K562 (cell line): ENCODE results near the gene CRABP2. TPM values are rescaled to one million over a fixed set of nuclear protein-coding genes. Genes with fewer than 3 reads are reported as not detected.

Source experiments
- CCAR2 ChIP-seq: fragments of 200-400 bp; formaldehyde crosslinking; IDR thresholded peaks from 2 replicates; pipeline ENCODE4 v1.6.1; 2017; ENCODE audit warnings: mild to moderate bottlenecking, low read depth, low read length
- CTBP1 ChIP-seq: fragments of 450-650 bp; IDR thresholded peaks from 2 replicates; pipeline ENCODE4 v1.6.1; 2016; ENCODE audit warnings: borderline replicate concordance
- ESRRA ChIP-seq: fragments of 450-650 bp; IDR thresholded peaks from 2 replicates; pipeline ENCODE4 v1.6.1; 2014; ENCODE audit warnings: low read depth, mild to moderate bottlenecking, moderate library complexity, borderline replicate concordance
- FOSL1 ChIP-seq: fragments of 200-800 bp; sonication (Bioruptor generic); conservative IDR thresholded peaks from 2 replicates; pipeline ENCODE4 v1.6.1; 2016; ENCODE audit warnings: missing genetic modification characterization, missing compliant biosample characterization
- HSF4 ChIP-seq: fragments of 250-450 bp; sonication (Bioruptor Pico); IDR thresholded peaks from 2 replicates; pipeline ENCODE4 v2.1.2; 2022; ENCODE audit warnings: mild to moderate bottlenecking, moderate library complexity, borderline replicate concordance
- MCM5 ChIP-seq: fragments of 450-650 bp; IDR thresholded peaks from 2 replicates; pipeline ENCODE4 v1.6.1; 2016; ENCODE audit warnings: low read depth
- POLR3G ChIP-seq: IDR thresholded peaks from 2 replicates; pipeline ENCODE4 v1.6.1; 2011; ENCODE audit not compliant: insufficient read length, insufficient replicate concordance; ENCODE audit errors: extremely low read depth
- RAD51 ChIP-seq: fragments of 450-650 bp; IDR thresholded peaks from 2 replicates; pipeline ENCODE4 v1.7.1; 2016; ENCODE audit warnings: low read depth, mild to moderate bottlenecking, borderline replicate concordance
- SMC3 ChIP-seq: conservative IDR thresholded peaks from 2 replicates; pipeline ENCODE4 v1.6.1; 2011; ENCODE audit warnings: low read depth, low read length, improper control_type of control experiment; ENCODE audit not compliant: insufficient read depth
- TCF7 ChIP-seq: sonication (generic); IDR thresholded peaks from 2 replicates; pipeline ENCODE4 v1.6.1; 2016; ENCODE audit warnings: antibody characterized with exemption, borderline replicate concordance
- ZNF143 ChIP-seq: sonication (generic); formaldehyde crosslinking; IDR thresholded peaks from 2 replicates; pipeline ENCODE4 v1.9.0; 2022; ENCODE audit warnings: mild to moderate bottlenecking, missing genetic modification reagents
- ZNF184 ChIP-seq: sonication (generic); formaldehyde crosslinking; IDR thresholded peaks from 2 replicates; pipeline ENCODE4 v1.5.0; 2020; ENCODE audit warnings: missing genetic modification reagents
- ZNF282 ChIP-seq: sonication (generic); formaldehyde crosslinking; IDR thresholded peaks from 2 replicates; pipeline ENCODE4 v1.8.1; 2023; ENCODE audit warnings: missing genetic modification reagents
- polyA plus RNA-seq, 8 experiments: library from polyadenylated mRNA; depleted of rRNA in 4 of 8; stranded (reverse) in 5 of 8; unstranded in 3 of 8; fragments of >200 nt; fragmentation: Nextera tagmentation in 2 of 8; fragmentation: Illumina TruSeq in 1 of 8; extraction: Ambion mirVana in 2 of 8; extraction: Trizol in 1 of 8; gene quantifications; 2 replicates each; pipeline versions ENCODE4 v1.2.1 to v1.2.3, GENCODE V29; 2011 to 2014; ENCODE audit warnings: inconsistent platforms in 1 of 8, missing spikeins in 1 of 8
- total RNA-seq, 7 experiments: library from RNA; depleted of rRNA in 6 of 7; stranded (reverse); fragments of >200 nt in 6 of 7; fragmentation: Illumina TruSeq in 2 of 7; extraction: Trizol in 2 of 7; gene quantifications; 2 replicates each; pipeline versions ENCODE4 v1.2.1 to v1.2.3, GENCODE V29; 2011 to 2021; ENCODE audit warnings: low replicate concordance in 1 of 7
- TF ChIP-seq, protein P1 (sequence below): fragments of 450-650 bp; IDR thresholded peaks from 2 replicates; pipeline ENCODE4 v1.6.1; 2016; ENCODE audit warnings: low read depth, mild to moderate bottlenecking, moderate library complexity
- TF ChIP-seq, protein P2 (sequence below): IDR thresholded peaks from 3 replicates; pipeline ENCODE4 v1.6.1; 2011; ENCODE audit warnings: borderline replicate concordance, mild to moderate bottlenecking; ENCODE audit not compliant: insufficient read length, insufficient read depth
- TF ChIP-seq, protein P3 (sequence below), 2 experiments: fragments of 450-650 bp in 1 of 2; IDR thresholded peaks; 2 replicates each; pipeline ENCODE4 v1.6.1; 2011 to 2017; ENCODE audit warnings: low read depth in 2 of 2, antibody characterized with exemption in 1 of 2, borderline replicate concordance in 1 of 2, low read length in 1 of 2, mild to moderate bottlenecking in 1 of 2, mixed read lengths in 1 of 2; ENCODE audit not compliant: control insufficient read depth in 1 of 2
- TF ChIP-seq, protein P4 (sequence below), 3 experiments: IDR thresholded peaks in 2 of 3; conservative IDR thresholded peaks in 1 of 3; 2 replicates each; pipeline ENCODE4 v1.5.1; 2011 to 2012; ENCODE audit warnings: low read length in 3 of 3, mild to moderate bottlenecking in 3 of 3, control low read depth in 2 of 3, improper control_type of control experiment in 1 of 3, inconsistent platforms in 1 of 3, low read depth in 1 of 3, mixed read lengths in 1 of 3, moderate library complexity in 1 of 3; ENCODE audit not compliant: insufficient read depth in 2 of 3
- TF ChIP-seq, protein P5 (sequence below): IDR thresholded peaks from 2 replicates; pipeline ENCODE4 v1.6.1; 2012; ENCODE audit warnings: low read depth, low read length, improper control_type of control experiment, borderline replicate concordance

Gene CRABP2
- total and polyA plus RNA-seq, 9 of the 15 experiments (the other 6 are each of a cell fraction or from before 2014, with no cell fraction given): 0.30 to 2.5 (median 0.82) TPM

DNA sequence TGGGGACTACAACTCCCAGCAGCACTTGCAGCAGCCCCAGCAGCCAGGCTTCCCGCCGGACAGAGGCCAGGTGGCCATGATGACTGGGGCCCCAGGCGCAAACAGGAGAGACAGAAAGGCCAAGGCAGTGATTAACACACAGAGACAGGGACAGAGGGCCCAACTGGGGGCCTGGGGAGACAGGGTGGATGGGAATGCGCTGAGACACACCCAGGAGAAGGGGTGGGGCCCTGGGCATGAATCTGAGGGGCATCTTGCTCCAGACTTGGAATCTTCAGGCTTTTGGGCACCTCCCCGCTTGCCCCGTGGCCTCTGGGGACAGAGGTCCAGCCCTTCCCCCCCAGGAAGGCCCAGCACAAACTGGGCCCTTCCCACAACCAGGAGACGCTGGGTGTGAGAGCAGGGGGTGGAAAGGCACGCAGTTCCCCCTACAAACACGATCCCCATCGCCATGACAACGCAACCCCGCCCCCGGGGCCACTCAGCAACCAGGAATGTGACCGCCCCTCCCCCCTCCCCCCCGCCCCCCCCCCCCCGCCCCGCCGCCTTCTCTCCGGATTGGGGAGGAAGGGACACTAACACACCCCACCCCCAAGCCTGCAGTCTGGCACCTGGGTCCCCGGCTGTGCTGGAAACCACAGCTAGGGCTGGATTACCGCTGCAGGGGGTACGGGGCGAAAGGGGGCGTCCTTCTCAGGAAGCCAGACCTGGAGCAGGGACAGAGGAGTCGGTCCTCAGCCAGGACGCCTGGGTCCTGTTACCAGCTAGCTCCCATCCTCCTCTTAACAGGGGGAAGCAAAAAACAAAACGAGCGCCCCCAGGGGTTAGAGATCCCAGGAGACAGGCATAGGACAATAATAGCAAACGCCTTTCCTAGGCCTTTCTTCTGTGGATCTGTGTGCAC is 41.6 kb upstream of the CRABP2 start (continued):
- TF ChIP-seq ESRRA (no peak), CTBP1 (no peak), CCAR2 (no peak), RAD51 (no peak), POLR3G (no peak), ZNF143 (CRISPR knock-in tag) (peak; percentile 77), TCF7 (no peak), HSF4 (CRISPR knock-in tag) (no peak), MCM5 (no peak), ZNF184 (no peak), SMC3 (no peak), FOSL1 (tag) (peak; percentile 59), ZNF282 (CRISPR knock-in tag) (no peak)
- TF ChIP-seq, protein P1, sequence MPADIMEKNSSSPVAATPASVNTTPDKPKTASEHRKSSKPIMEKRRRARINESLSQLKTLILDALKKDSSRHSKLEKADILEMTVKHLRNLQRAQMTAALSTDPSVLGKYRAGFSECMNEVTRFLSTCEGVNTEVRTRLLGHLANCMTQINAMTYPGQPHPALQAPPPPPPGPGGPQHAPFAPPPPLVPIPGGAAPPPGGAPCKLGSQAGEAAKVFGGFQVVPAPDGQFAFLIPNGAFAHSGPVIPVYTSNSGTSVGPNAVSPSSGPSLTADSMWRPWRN: no peak
- TF ChIP-seq, protein P2, sequence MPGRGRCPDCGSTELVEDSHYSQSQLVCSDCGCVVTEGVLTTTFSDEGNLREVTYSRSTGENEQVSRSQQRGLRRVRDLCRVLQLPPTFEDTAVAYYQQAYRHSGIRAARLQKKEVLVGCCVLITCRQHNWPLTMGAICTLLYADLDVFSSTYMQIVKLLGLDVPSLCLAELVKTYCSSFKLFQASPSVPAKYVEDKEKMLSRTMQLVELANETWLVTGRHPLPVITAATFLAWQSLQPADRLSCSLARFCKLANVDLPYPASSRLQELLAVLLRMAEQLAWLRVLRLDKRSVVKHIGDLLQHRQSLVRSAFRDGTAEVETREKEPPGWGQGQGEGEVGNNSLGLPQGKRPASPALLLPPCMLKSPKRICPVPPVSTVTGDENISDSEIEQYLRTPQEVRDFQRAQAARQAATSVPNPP: no peak
- TF ChIP-seq, protein P3, sequence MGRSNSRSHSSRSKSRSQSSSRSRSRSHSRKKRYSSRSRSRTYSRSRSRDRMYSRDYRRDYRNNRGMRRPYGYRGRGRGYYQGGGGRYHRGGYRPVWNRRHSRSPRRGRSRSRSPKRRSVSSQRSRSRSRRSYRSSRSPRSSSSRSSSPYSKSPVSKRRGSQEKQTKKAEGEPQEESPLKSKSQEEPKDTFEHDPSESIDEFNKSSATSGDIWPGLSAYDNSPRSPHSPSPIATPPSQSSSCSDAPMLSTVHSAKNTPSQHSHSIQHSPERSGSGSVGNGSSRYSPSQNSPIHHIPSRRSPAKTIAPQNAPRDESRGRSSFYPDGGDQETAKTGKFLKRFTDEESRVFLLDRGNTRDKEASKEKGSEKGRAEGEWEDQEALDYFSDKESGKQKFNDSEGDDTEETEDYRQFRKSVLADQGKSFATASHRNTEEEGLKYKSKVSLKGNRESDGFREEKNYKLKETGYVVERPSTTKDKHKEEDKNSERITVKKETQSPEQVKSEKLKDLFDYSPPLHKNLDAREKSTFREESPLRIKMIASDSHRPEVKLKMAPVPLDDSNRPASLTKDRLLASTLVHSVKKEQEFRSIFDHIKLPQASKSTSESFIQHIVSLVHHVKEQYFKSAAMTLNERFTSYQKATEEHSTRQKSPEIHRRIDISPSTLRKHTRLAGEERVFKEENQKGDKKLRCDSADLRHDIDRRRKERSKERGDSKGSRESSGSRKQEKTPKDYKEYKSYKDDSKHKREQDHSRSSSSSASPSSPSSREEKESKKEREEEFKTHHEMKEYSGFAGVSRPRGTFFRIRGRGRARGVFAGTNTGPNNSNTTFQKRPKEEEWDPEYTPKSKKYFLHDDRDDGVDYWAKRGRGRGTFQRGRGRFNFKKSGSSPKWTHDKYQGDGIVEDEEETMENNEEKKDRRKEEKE (IDR thresholded peaks at IDR 0.05; ENCODE audit: borderline replicate concordance in 1 of 2, control insufficient read depth in 1 of 2, low read depth in 2 of 2, low read length in 1 of 2): no peak
- TF ChIP-seq, protein P4, sequence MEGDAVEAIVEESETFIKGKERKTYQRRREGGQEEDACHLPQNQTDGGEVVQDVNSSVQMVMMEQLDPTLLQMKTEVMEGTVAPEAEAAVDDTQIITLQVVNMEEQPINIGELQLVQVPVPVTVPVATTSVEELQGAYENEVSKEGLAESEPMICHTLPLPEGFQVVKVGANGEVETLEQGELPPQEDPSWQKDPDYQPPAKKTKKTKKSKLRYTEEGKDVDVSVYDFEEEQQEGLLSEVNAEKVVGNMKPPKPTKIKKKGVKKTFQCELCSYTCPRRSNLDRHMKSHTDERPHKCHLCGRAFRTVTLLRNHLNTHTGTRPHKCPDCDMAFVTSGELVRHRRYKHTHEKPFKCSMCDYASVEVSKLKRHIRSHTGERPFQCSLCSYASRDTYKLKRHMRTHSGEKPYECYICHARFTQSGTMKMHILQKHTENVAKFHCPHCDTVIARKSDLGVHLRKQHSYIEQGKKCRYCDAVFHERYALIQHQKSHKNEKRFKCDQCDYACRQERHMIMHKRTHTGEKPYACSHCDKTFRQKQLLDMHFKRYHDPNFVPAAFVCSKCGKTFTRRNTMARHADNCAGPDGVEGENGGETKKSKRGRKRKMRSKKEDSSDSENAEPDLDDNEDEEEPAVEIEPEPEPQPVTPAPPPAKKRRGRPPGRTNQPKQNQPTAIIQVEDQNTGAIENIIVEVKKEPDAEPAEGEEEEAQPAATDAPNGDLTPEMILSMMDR (IDR thresholded peaks at IDR 0.05 in 2 of 3, conservative IDR thresholded peaks at IDR 0.05 in 1 of 3; ENCODE audit: insufficient read depth in 2 of 3, low read depth in 1 of 3, low read length in 3 of 3): peak; percentile 33 to 48 (median 37); a peak in 5 of 6 replicates
- TF ChIP-seq, protein P5, sequence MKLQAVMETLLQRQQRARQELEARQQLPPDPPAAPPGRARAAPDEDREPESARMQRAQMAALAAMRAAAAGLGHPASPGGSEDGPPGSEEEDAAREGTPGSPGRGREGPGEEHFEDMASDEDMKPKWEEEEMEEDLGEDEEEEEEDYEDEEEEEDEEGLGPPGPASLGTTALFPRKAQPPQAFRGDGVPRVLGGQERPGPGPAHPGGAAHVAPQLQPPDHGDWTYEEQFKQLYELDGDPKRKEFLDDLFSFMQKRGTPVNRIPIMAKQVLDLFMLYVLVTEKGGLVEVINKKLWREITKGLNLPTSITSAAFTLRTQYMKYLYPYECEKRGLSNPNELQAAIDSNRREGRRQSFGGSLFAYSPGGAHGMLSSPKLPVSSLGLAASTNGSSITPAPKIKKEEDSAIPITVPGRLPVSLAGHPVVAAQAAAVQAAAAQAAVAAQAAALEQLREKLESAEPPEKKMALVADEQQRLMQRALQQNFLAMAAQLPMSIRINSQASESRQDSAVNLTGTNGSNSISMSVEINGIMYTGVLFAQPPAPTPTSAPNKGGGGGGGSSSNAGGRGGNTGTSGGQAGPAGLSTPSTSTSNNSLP: no peak
